Brain microvascular endothelial cell (primary cell): ENCODE results near the gene CREB5.

ENCODE experiments used
- DNase-seq: peaks from one replicate; pipeline ENCODE4 v3.0.0-alpha.2; 2020
- H3K27ac ChIP-seq: fragments of 250-450 bp; sonication (Bioruptor Pico); 2 replicates; pipeline ENCODE4 v1.5.1; 2020; ENCODE audit warnings: mild to moderate bottlenecking, moderate library complexity
- H3K27me3 ChIP-seq: fragments of 250-450 bp; sonication (Bioruptor Pico); replicated peaks from 2 replicates; pipeline ENCODE4 v1.5.1; 2020; ENCODE audit warnings: mild to moderate bottlenecking
- H3K36me3 ChIP-seq: fragments of 250-450 bp; sonication (Bioruptor Pico); replicated peaks from 2 replicates; pipeline ENCODE4 v1.5.1; 2020; ENCODE audit warnings: mild to moderate bottlenecking
- H3K4me3 ChIP-seq: 2 replicates; pipeline ENCODE4 v1.5.1; 2011; ENCODE audit warnings: low read depth, mild to moderate bottlenecking, control low read depth, low read length, moderate library complexity
- in situ Hi-C: cut with HindIII; loops from 2 replicates; pipeline ENCODE4 v1.10.0; 2017; ENCODE audit warnings: low sequenced_read_pairs, low pct_ligation_motif_present
- TF ChIP-seq, protein P1 (sequence below): IDR thresholded peaks from 2 replicates; pipeline ENCODE4 v1.5.1; 2011; ENCODE audit warnings: low read depth, mild to moderate bottlenecking, moderate library complexity, low read length, control low read depth, inconsistent platforms; ENCODE audit errors: missing control alignments

The CREB5 gene

DNA sequence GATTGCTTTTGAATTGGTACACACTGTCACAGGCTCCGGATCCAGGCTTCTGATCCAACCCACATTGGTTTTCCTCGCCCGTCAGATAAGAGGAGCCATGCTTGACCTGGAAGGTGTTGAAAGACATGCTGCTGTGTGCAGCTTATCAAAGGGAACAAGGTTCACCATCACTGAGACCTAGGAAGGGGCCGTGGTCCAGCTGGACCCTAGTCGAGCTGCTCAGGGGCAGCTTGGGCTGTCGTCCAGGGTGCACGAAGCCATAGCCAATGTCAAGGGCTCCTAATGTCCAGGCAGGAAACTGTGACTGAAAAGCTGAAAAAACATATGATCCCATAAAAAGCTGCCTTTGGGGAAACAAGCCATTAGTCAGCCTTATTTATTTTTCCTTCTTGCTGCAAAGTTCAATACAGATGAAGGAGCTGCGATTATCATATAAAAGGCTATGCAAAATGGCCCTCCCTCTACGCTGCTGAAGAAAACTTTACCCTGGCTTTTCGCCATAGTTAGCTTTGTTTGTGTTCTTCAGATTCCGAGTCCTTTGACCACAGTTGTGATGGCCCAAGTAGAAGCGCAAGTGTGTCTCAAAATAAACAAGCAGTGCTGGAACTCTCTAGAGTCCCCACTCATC is 118.0 kb downstream of the CREB5 start:
- Histone ChIP-seq H3K4me3 (no peak overlapping the region), H3K27ac (no peak overlapping the region)
- no peak for DNase-seq

DNA sequence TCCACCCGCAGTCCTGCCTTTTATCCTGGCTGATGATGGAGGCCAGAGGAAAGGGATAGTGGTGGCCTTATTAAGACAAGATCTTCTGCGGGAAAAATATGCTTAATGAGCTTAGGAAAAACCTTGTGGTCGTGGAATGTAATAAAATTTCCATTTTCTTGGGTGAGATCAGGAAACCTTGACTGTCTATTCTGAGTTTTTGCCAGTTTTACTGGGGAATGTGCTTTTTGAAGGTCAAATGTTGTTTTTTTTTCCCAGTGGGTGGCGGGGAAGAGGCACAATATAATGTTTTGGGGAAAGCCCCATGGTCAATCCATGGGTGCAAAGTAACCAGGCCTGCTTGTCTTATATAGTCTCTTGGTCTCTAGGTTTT is 118.5 kb downstream of the CREB5 start:
- H3K27me3 ChIP-seq = no peaks in the 10 kb centered on the region
- in situ Hi-C loops = no loop called here
- TF ChIP-seq, protein P1, sequence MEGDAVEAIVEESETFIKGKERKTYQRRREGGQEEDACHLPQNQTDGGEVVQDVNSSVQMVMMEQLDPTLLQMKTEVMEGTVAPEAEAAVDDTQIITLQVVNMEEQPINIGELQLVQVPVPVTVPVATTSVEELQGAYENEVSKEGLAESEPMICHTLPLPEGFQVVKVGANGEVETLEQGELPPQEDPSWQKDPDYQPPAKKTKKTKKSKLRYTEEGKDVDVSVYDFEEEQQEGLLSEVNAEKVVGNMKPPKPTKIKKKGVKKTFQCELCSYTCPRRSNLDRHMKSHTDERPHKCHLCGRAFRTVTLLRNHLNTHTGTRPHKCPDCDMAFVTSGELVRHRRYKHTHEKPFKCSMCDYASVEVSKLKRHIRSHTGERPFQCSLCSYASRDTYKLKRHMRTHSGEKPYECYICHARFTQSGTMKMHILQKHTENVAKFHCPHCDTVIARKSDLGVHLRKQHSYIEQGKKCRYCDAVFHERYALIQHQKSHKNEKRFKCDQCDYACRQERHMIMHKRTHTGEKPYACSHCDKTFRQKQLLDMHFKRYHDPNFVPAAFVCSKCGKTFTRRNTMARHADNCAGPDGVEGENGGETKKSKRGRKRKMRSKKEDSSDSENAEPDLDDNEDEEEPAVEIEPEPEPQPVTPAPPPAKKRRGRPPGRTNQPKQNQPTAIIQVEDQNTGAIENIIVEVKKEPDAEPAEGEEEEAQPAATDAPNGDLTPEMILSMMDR = no peak
- H3K36me3 ChIP-seq = no peaks in the 10 kb centered on the region
- H3K27ac ChIP-seq = no peak overlapping the region
- H3K4me3 ChIP-seq = no peak overlapping the region
- DNase-seq = no peak

More for the DNA sequence above, 118.0 kb downstream of the CREB5 start:
- H3K27me3 ChIP-seq = no peaks in the 10 kb centered on the region
- TF ChIP-seq, protein P1 = no peak
- in situ Hi-C loops = no loop called here
- H3K36me3 ChIP-seq = no peaks in the 10 kb centered on the region

GRCh38 chr7:28531291-28531690 is 119.0 kb downstream of the CREB5 start:
- in situ Hi-C loops = no loop called here
- no peaks in the 10 kb centered on the region for H3K27me3 ChIP-seq
- no peak overlapping the region for H3K4me3 ChIP-seq
- TF ChIP-seq, protein P1 = no peak
- no peak for DNase-seq
- H3K27ac ChIP-seq = no peak overlapping the region
- H3K36me3 ChIP-seq = no peaks in the 10 kb centered on the region

DNA sequence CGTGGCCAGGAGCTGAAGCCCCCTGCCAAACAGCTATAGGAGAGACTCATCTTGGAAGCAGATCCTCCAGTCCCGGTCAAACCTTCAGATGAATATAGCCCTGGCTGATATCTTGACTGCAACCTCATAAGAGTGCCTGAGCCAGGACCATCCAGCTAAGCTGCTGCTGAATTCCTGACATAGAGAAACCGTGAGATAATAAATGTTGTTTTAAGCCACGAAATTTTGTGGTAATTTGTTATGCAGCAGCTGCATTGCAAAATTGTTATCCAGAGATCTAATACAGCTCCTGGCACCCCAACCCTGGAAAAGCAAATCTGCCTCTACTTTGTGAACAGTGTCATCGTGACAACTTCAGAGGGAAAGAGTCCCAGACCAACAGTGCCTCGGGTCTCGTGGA is 119.9 kb downstream of the CREB5 start:
- Histone ChIP-seq H3K27me3 (no peaks in the 10 kb centered on the region), H3K27ac (no peak overlapping the region), H3K4me3 (no peak overlapping the region), H3K36me3 (no peaks in the 10 kb centered on the region)
- in situ Hi-C loops = no loop called here
- no peak for DNase-seq
- TF ChIP-seq, protein P1 = no peak

DNA sequence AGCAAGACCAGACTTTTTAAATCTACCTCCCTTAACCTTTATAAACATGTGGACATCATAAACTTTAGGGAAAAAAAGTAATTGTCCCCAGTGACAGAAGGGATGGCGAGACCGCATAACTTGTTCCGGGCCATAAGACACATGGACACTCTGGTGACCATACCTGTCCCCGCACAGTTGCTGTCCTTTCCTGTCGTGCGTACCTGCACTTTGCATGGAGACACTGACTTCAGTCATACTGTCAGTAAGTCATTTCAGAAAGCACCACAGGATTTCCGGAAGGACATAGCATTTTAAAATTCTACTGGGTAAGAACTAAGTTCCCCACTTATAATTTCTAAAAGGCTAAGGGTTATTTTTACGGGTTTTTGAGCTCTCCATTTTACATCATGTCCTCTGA is 120.9 kb downstream of the CREB5 start:
- in situ Hi-C loops = no loop called here
- Histone ChIP-seq H3K27me3 (no peaks in the 10 kb centered on the region), H3K36me3 (no peaks in the 10 kb centered on the region), H3K4me3 (no peak overlapping the region), H3K27ac (peak overlapping the region; percentile 38)
- DNase-seq = no peak
- TF ChIP-seq, protein P1 = no peak
